Measurements from ENCODE around the gene YJU2.

DNA sequence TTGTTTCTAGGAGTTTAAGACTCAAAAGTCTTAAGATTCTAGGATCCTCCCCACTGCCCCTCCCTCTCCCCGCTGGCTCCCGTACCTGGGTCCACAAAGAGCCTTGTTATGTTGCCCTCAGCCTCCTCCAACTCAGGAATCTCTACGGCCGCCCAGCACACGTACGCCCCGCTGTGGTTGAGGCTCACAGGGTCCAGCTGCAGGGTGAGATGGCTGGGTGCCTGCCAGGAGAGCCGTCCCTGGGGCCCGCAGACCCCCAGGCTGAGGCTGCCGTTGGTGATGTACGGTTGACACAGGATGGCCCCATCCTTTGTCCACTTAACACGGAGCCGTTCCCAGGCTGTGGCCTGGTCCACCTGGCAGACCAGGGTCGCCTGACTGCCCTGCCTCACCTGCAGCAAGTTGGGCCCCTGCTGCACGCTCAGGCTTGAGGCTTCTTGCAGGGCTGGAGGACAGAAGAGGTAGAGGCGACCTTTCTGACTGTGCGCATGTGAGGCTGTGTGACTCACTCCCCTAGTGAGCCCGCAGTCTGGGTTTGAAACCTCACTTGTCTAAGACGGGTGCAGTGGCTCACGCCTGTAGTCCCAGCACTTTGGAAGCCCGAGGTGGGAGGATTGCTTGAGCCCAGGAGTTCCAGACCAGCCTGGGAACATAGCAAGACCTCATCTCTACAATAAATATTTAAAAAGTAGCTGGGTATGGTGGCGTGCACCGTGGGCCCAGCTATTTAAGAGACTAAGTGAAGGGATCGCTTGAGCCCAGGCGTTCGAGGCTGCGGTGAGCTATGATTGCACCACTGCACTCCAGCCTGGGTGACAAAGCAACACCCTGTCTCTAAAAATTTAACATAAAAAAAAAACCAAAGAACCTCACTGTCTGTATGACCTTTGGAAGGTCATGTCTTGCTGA is 51.3 kb downstream of the YJU2 start:
- no peak for TF ChIP-seq JUND (IDR thresholded peaks at IDR 0.05)
- TF ChIP-seq CTCF (IDR thresholded peaks at IDR 0.05) = no peak
- no peak for TF ChIP-seq RXRA (IDR thresholded peaks at IDR 0.05; ENCODE audit: borderline replicate concordance, low read depth)
- no peak for TF ChIP-seq MXI1 (IDR thresholded peaks at IDR 0.05; ENCODE audit: low read depth, low read length)
- no peak for TF ChIP-seq TAF1 (IDR thresholded peaks at IDR 0.05; ENCODE audit: borderline replicate concordance, low read depth, low read length)
- TF ChIP-seq, protein P1, sequence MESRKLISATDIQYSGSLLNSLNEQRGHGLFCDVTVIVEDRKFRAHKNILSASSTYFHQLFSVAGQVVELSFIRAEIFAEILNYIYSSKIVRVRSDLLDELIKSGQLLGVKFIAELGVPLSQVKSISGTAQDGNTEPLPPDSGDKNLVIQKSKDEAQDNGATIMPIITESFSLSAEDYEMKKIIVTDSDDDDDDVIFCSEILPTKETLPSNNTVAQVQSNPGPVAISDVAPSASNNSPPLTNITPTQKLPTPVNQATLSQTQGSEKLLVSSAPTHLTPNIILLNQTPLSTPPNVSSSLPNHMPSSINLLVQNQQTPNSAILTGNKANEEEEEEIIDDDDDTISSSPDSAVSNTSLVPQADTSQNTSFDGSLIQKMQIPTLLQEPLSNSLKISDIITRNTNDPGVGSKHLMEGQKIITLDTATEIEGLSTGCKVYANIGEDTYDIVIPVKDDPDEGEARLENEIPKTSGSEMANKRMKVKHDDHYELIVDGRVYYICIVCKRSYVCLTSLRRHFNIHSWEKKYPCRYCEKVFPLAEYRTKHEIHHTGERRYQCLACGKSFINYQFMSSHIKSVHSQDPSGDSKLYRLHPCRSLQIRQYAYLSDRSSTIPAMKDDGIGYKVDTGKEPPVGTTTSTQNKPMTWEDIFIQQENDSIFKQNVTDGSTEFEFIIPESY (IDR thresholded peaks at IDR 0.05; ENCODE audit: borderline replicate concordance, low read depth) = no peak
- no peak for TF ChIP-seq GATA2 (CRISPR knock-in tag; IDR thresholded peaks at IDR 0.05)
- TF ChIP-seq SIN3A (IDR thresholded peaks at IDR 0.05; ENCODE audit: borderline replicate concordance, low read depth, low read length) = no peak

Measured in SK-N-SH (cell line).